Keratinocyte (primary cell): ENCODE data around the gene MAP7.

Source experiments
- CTCF ChIP-seq, 3 experiments: IDR thresholded peaks in 1 of 3; conservative IDR thresholded peaks in 1 of 3; optimal IDR thresholded peaks in 1 of 3; 2 replicates in 2 of 3; 3 replicates in 1 of 3; pipeline versions ENCODE3 to v1.5.1; 2011; ENCODE audit warnings: low read length in 3 of 3, mild to moderate bottlenecking in 3 of 3, moderate library complexity in 2 of 3, control low read depth in 1 of 3, inconsistent platforms in 1 of 3; ENCODE audit not compliant: insufficient read depth in 2 of 3; ENCODE audit errors: extremely low read depth in 1 of 3
- EZH2 ChIP-seq: IDR thresholded peaks from one replicate; pipeline ENCODE4 v1.6.1; 2012; ENCODE audit warnings: inconsistent platforms, mild to moderate bottlenecking, low read length, moderate library complexity

DNA sequence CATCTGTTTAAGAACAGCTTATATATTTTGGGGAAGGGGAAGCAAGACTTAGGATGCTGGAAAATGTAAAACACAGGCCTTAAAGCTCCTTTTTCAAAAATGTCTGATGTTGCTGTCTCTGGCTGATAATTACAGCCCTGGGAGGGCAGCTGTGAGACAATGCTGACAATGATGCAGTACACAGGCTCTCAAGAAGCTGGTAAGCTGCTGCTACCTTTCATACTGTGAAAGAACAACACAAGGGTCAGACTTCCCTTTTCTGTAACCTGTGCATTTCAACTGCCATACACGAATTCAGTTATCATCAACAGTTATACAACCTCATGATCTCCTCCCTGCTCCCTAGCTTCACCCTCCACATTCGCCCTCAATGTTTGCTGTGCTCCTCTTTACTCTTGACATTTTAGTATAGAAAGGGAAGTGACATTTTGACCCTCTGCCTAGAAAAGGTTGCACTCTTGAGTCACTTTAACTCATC, 25.2 kb downstream of the MAP7 start:
- TF ChIP-seq CTCF (optimal IDR thresholded peaks at IDR 0.05 in 1 of 3, IDR thresholded peaks at IDR 0.05 in 1 of 3, conservative IDR thresholded peaks at IDR 0.05 in 1 of 3; ENCODE audit: extremely low read depth in 1 of 3, insufficient read depth in 2 of 3, low read length in 3 of 3) (no peak), EZH2 (no peak)
